Measurements from ENCODE around the gene SLC34A3. TPM values are rescaled to one million over a fixed set of nuclear protein-coding genes. Genes with fewer than 3 reads are reported as not detected.

Gene SLC34A3
- not detected in 2 replicates for total RNA-seq

DNA sequence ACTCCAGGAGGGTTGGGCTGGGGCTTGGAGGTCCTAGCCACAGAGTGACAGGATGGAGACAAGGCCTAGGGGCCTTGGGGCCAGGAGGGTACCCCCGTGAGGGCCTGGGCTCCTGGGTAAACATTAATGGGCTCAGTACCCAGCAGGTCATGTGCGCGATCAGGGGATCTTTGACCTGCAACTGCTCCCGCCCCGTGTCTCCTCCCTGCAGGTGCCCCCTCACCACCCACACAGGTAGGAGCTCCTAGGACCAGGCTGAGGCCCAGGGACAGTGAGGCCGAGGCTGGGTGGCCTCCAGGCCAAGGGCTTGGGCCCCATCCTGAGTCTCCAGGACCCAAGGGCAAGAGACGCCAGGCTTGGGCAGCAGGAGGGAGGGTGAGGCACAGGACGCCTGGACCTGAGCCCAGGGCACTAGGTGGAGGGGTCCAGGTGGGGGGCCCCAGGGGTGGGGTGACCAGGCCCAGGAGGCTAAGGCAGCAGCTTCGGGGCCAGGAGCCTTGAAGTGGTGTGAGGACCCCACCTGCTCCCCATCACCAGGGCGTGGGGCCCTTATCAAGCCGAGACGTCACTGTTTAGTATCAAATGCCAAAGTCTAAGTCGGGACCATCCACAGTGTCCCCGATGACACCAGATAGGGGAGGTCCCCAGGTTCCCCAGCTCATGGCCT lies at the start of gene SLC34A3:
Gene SLC34A3 (plus strand): TSS at position 197 of the 667 bp plus-strand sequence. CDS start 802 bp downstream, outside the sequence.
- no peak for DNase-seq (ENCODE audit: low read depth in 2 of 2)

DNA sequence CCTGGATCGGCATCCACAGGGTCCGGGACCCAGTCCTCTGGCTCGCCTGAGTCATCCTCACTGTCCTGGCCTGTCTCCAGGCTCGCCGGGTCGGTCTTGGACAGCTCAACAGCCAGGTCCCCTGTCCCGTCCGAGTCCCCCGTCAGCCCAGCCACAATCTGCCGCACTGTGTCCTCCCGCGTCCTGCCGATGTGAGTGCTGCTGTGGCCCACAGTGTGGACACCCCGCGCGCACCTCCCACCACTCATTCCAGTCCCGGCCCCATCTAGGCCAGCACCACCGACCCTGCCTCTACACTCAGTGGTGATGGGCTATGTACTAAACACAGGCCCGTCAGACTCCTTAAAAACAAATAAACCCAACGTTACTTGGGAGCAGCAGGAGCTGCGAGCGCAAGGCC lies 49.0 kb upstream of the SLC34A3 start:
- DNase-seq (ENCODE audit: low read depth in 2 of 2): no peak

DNA sequence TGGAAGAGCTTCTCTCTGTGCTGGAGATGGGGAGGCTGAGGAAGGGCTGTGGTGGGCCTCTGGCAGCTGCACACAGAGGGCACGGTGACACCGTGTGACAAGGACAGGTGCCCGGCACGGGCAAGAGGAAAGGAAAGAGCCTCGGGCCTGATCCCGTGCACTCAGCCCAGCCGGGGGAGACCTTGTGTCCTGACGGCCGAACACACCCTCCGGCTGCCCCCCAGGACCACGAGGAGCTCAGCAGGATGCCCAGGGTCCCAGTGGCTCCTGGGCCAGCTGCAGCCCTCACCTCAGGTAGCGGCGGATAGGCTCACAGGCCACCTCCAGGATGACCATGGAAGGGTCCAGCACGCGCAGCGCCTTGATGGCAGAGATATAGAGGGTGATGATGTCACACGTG lies 47.9 kb upstream of the SLC34A3 start:
- DNase-seq (ENCODE audit: low read depth in 2 of 2): no peak

DNA sequence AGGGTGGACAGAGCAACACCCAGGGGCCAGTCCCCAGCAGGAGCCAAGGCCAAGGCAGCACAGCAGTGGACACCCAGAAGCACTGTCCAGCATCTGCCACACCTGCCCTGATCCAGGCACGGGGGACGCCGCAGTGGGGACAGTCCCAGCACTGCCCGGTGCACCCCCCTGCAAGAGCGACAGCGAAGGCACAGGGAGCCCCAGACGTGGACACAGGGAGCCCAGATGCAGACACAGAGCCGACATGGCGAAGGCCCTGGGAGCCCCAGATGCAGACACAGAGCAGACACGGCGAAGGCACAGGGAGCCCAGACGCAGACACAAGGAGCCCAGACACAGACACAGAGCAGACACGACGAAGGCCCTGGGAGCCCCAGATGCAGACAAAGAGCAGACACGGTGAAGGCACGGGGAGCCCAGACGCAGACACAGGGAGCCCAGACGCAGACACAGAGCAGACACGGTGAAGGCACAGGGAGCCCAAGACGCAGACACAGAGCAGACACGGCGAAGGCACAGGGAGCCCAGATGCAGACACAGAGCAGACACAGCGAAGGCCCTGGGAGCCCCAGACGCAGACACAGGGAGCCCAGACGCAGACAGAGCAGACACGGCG lies 46.6 kb upstream of the SLC34A3 start:
- DNase-seq (ENCODE audit: low read depth in 2 of 2): no peak

DNA sequence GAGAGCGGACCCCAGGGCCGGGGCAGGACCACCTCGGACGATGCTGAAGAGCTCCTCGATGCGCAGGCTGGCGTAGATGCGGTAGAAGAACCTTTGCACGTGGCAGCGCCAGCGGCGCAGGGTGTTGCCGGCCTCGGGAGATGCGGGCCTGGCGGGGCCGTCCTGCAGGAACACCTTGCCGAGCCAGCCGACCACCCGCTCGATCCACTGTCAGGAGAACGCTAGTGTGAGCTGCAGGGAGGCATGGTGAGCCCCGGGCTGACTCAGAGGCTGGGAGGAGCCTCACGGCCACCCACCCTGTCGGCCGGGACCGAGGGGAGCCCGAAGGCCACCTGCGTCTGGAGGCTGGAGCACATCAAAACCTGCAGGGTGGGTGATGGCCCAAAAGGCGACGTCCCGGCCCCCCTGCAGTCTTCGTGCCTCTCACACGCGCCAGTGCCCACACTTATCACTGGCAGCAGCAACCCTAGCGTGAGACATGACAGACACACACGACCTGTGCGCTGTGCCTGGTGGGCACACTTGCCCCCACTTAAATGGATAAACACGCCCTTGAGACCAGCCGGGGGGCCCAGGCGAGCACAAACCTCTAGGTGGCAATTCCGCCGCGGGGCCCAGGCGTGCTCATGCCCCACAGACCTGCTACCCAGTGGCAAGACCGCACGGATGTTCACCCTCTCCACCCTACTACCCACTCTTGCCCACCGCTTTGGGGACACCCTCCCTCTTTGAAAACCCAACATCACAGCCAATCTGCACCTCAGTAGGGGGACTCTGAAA lies 45.6 kb upstream of the SLC34A3 start:
- DNase-seq (ENCODE audit: low read depth in 2 of 2): no peak

DNA sequence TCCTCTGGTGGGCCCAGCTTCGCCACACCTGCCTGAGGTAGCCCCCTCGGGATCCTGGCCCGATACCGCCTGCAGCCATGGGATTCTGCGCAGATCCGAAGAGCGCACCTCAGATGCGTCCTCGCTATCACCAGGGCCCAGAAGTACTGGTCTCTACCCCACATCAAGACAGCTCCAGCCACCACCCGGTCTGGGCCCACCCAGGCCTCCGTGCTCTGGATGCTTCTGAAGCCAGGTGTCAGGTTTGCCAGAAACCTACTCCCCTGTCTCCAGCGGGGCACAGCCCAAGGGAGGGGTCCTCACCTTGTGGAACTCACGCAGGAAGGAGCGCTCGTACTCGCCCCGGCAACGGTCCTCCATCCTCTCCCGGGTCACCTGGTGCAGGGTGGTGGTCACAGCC lies 44.8 kb upstream of the SLC34A3 start:
- no peak for DNase-seq (ENCODE audit: low read depth in 2 of 2)

DNA sequence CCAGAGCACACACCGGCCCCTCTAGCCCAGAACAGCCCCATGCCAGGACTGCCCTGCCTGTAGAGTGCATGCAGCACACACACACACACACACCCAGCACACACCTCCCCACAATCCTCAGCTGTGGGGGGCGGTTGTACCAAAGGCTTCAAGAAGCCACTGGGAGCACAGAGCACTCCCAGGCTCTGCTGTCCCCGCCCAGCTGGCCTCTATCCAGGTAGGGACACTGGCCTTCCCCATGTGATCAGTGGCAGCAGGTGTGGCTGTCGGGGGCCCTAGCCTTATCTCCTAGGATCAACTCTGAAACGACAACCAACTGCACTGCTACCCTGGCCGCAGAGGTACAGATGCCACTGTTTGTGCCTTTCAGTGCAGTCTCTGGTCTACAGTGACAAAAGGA lies 44.3 kb upstream of the SLC34A3 start:
- DNase-seq (ENCODE audit: low read depth in 2 of 2): no peak

DNA sequence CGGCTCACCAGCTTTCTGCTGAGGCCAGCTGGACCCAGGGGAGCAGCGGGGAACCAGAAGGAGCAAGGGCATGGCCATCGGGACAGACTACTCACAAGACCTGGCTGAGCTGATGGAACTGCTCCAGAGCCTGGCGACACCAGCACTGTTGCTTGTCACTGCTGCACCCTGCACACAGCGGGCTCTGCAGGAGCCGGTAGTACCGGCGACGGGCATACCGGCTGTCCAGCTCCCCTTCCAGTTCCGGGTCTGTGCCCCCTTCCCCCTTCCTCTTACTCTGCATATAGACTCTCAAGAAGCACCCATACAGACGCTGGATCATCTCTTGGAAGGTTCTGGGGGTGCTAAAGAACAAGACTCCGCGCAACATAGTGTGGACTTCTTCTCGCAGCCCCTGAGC lies 43.3 kb upstream of the SLC34A3 start:
- DNase-seq (ENCODE audit: low read depth in 2 of 2): no peak

DNA sequence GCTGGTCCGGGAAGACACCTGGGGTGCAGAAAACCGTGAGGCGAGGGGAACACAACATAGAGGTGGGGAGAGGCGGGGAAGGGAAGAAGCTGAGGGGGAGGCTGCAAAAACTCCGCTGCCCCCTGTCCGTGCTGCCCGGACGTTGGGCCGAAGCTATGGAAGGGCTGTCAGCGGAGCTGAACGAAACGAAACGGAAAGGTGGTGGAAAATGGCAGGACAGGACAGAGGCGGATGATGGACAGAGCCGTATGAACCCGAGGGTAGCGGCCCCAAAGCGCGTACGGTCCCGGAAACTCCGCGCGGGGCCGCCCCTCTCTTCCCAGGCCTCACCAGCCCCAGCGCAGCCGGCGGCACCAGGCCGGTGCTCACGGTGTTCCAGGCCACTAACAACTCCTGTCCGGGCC lies 42.6 kb upstream of the SLC34A3 start:
- no peak for DNase-seq (ENCODE audit: low read depth in 2 of 2)

DNA sequence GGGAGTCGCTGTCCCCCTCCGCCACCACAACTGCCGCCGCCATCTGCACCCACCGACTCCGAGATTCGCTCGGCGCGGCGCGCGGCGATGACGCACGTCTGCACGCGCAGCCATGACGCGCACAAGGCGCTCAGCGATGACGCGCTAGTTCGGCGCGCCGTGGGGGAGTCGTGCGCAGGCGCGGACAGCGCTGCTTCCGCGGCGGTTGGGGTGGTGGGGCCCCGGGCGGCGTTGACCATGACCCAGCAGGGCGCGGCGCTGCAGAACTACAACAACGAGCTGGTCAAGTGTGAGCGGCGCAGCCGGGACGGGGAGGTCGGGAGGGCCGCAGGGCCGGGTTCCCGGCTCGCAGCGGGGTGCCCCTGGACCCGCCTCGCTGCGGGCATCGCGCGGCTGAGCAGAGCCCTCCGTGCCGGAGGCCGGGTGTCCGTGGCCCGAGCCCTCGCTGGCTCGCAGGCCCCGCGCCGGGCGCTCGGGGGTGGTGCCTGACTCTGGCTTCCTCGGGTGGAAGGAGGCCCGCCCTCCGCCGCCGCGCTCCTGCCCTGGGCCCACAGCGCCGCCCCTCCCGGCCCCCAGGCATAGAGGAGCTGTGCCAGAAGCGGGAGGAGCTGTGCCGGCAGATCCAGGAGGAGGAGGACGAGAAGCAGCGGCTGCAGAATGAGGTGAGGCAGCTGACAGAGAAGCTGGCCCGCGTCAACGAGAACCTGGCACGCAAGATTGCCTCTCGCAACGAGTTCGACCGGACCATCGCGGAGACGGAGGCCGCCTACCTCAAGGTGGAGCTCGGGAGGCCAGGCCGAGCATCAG lies 42.0 kb upstream of the SLC34A3 start, which contains the start of the genes ANAPC2 and SSNA1:
Gene ANAPC2 (minus strand): TSS at position 71 of the 807 bp plus-strand sequence. CDS start 28 bp downstream, at position 43.
Gene SSNA1 (plus strand): TSS at position 187 of the 807 bp plus-strand sequence. CDS start 51 bp downstream, at position 238.
- peak; percentile 89 to 94 for DNase-seq (ENCODE audit: low read depth in 2 of 2)

DNA sequence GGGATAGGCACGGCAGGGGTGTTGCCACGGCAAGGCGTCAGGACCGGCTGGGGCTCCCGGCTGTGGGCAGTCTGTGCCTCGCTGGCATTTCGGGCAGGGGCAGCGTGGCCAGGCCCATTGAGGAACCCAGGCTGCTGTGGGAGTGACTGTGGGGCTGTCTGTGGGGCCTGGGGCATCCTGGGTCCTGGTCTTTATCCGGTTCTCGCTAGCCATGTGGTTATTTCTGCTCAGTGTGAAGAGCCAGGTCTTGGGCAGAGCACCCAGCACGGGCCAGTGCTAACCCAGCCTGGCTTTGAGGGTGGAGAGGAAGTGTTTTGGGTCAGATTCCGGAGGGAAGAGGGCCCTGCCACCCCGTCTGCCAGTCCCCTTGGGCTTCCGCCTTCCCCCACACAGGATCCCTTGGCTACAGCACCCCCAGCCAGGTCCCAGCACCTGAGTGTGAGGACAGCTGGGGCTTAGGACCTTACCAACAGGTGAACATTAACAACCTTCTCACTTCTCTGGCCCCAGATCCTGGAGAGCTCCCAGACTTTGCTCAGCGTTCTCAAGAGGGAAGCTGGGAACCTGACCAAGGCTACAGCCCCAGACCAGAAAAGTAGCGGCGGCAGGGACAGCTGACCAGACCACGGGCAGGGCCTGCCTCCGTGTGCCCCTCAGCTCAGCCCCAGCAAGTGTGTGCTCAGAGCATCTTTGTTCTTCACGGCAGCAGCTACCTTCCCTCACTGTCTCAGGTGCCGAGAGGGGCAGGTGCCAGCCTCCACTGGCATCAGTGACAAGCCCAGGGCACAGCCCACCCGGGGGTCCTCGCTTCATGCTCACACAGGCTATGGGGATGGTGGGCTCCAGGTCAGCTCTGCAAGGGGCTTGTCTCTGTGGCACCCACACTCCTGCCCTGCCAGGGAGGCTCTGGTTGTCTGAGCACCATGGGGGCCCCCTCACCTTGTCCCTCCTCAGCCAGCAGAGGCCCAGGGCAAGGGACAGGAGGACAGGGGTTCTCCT lies 41.1 kb upstream of the SLC34A3 start:
- DNase-seq (ENCODE audit: low read depth in 2 of 2): no peak

DNA sequence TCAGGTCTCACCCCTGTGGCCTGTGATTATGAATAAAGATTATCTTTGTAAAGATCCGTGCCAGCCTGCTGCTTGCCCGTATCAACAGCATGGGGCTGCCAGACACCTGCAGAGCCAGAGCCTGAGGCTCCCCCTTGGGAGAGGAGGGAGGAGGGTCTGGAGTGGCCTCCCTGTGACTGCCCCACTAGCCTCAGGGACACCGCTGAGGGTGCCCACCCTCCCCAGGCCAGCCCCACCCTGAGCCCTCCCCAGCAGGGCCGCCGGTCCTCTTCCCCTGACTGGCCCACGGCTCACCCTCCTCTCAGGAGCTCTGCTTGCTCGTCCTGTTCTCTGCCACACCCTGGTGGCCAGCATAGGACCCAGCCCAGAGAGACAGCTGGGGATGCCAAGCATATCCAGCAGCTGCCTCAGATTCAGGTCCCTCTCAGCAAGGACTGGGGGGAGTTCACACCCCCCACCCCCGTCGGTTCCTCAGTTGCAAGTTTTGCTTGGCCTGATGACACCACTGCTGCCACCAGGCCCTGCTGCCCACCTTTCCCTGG lies 40.3 kb upstream of the SLC34A3 start:
- no peak for DNase-seq (ENCODE audit: low read depth in 2 of 2)

DNA sequence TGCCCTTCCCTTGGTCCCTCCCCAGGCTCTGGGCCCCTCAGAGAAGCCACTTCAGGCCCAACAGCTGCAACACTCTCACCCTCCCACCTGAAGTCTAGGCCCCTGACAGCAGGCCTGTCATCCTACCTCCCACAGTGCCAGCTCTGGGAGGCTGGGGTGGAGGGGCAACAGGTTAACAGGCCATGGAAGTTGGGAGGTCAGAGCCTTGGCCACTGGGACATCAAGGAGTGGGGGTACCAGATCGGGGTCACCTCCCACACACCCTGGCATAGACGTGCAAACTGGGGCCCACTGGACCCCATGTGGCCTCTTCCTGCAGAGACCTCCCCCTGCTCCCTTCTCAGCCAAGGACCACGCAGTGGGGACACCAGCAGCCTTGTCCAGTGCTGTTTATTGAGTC lies 39.5 kb upstream of the SLC34A3 start:
- DNase-seq (ENCODE audit: low read depth in 2 of 2): no peak

DNA sequence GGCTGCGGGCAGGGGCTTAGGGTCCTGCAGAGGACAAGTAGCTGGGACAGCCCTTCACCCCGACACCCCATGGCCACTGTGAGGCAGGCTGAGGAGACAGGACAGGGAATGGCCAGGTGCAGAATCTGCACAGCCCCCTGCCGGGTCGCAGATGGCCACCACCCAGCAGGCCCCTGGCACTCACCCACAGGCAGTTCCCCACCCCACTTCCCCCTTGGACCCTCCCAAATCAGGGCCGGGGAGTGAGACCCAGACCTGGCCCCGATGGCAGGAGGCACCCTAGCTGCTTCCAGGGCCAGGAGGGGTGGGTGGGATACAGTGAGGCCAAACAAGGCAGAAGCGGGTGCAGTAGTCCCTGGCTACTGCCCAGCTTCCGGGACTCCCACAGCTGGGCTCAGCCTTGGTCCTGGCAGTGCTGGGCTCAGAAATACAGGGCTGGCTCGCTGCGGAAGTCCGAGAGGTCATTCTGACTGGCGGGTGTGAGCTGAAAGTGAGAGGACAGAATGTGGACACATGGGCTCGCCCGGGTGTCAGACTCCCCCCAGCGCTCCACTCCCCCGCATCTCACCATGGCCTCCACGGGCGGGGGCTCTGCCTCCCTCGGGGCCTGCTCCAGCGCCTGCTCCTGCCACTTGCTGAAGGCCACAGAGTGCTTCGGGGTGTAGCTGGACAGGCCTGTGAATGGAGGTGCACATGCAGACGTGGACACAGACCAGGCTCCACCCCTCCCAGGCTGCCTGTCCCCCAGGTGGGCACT lies 38.8 kb upstream of the SLC34A3 start:
- no peak for DNase-seq (ENCODE audit: low read depth in 2 of 2)

DNA sequence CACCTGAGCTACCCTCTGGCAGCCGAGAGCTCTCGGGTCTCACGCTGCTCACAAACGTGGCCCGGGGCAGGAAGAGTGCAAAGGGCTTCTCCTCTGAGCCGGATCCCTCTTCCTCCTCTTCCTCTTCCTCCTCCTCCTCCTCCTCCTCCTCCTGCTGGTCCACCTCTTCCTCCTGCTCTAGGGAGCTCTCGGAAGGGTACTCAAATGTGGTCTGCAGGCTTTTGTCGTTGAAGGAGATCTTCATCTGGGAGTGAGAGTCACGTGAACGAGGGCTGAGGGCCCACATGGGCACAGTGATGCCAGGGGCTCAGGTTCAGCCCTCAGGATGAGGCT lies 38.3 kb upstream of the SLC34A3 start:
- DNase-seq (ENCODE audit: low read depth in 2 of 2): no peak

DNA sequence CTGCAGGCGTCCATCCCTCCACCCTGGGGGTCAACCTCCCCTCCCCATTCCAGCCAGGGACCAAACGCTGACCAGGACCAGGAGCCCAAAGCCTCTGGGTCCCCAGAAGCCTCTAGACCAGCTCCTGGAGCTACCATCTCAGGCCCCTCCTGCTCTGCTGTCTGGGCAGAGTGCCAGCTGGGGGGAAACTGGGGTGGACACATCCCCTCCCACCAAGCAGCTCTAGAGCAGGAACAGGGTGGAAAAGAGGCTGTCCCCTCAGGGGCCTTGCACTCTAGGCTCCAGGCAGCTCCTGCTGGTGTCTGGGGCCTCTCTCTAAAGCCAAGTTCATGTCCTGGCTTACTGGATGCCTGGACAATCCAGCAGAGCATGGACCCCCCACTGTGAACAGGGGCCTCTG lies 37.8 kb upstream of the SLC34A3 start:
- no peak for DNase-seq (ENCODE audit: low read depth in 2 of 2)

DNA sequence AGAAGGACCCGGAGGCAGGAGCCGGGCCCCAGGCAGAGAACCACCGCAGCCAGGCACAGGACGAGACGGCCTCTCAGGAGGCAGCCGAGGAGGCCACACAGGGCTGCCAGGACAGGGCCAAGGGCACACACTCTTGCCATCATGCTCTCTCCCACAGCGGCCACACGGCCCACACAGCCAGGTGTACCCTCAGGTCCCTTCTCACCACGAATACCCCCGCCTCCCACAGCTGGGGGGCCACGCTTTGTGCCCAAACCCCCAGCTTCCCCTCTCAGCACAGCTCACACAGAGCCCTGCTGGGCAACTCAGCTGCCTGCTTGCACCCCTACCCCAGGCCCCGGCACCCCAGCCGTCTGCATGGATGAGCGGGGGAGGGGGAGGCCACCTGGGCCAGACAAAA lies 36.9 kb upstream of the SLC34A3 start:
- DNase-seq (ENCODE audit: low read depth in 2 of 2): no peak

DNA sequence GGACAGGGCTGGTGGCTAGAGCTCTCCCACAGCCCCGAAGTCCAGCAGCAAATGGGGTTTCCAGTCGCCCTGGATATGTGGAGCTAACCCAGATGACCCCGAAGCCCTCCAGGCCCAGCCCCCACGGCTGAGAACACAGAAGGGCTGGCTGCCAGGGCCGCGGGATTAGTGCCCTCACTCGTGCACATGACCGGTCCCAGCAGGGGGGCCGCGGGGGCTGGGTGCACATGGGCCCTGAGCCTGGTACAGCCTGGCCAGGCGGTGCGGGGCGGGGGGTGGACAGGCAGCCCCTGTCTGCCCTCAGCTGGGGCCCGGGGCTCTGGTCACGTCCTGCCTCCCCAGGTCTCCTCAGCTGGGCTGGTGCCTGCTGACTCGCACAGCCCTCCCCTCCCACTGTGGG lies 36.3 kb upstream of the SLC34A3 start:
- DNase-seq (ENCODE audit: low read depth in 2 of 2): no peak

DNA sequence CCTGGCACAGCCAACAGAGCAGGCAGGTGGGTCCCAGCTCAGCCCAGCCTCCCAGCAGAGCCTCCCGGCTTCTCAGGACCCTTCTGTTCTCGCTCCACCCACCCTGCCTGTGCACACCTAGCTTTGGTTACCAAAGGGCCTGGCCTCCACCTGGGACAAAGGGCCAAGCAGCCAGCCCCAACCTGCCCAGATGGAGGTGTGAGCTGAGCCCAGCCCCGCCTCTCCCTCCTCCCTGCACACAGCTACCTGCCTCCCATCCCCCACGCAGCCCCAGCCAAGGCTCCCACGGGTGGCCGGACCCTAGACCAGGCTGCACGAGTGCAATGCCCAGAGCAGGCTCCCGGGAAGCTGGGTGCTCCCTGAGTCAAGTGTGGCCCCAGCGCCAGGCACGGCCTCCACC lies 35.8 kb upstream of the SLC34A3 start:
- no peak for DNase-seq (ENCODE audit: low read depth in 2 of 2)

Data from dermis microvascular lymphatic vessel endothelial cell (primary cell).